Endometrial microvascular endothelial cells (primary cell): Measurements from ENCODE around the gene KCNH1. TPM values are rescaled to one million over a fixed set of nuclear protein-coding genes. Genes with fewer than 3 reads are reported as not detected.
"Not testable (repeated sequence)": the region's sequence is repeated elsewhere in the genome, so short reads cannot be mapped to it uniquely, and the experiment has no call there.

Source experiments
- in situ Hi-C: cut with HindIII; loops from 2 replicates; pipeline ENCODE4 v1.10.0; 2017; ENCODE audit warnings: low sequenced_read_pairs, low pct_unique_long_range_greater_than_20kb; ENCODE audit errors: inconsistent ontology term
- total RNA-seq: library from RNA; depleted of rRNA; stranded (reverse); fragments of >200 nt; gene quantifications from one replicate; pipeline ENCODE4 v1.2.3, GENCODE V29; 2015; ENCODE audit errors: inconsistent ontology term

KCNH1 gene
- total RNA-seq, 1 donor from 2014 or later: not detected

- in situ Hi-C loops: no loop called here
Measured at GRCh38 chr1:211111351-211111750, 22.6 kb downstream of the KCNH1 start.

GRCh38 chr1:211101481-211101880, 32.5 kb downstream of the KCNH1 start:
- in situ Hi-C loops: no loop called here

DNA sequence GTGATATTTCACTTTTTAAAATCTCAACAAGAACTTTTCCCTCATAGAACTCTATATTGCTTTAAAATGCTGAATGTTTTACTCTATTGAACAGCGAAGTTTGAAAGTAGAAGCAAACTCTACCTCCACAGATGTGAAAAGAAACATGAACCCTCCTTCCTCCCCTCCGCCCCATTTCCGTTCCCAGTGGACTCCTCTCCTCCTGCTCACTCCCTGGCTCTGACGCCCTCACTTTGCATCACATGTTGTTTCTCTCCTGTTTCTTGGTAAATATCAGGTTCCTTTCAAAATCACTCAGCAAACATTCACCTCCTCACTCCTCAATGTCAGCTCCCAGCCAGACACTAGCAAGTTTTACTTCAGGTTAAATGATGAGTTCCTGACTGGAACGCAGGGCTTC, 34.6 kb downstream of the KCNH1 start:
- in situ Hi-C loops: no loop called here

GRCh38 chr1:211095381-211095780, 38.6 kb downstream of the KCNH1 start:
- in situ Hi-C loops: no loop called here

GRCh38 chr1:211092955-211093354, 41.0 kb downstream of the KCNH1 start:
- in situ Hi-C loops: no loop called here

- in situ Hi-C loops: no loop called here
Measured at GRCh38 chr1:211091867-211092266, 42.1 kb downstream of the KCNH1 start.

GRCh38 chr1:211089536-211089935, 44.4 kb downstream of the KCNH1 start:
- in situ Hi-C loops: no loop called here

- in situ Hi-C loops: no loop called here
Measured at GRCh38 chr1:211088156-211088555, 45.8 kb downstream of the KCNH1 start.

- in situ Hi-C loops: no loop called here
Measured at GRCh38 chr1:211082824-211083223, 51.1 kb downstream of the KCNH1 start.

DNA sequence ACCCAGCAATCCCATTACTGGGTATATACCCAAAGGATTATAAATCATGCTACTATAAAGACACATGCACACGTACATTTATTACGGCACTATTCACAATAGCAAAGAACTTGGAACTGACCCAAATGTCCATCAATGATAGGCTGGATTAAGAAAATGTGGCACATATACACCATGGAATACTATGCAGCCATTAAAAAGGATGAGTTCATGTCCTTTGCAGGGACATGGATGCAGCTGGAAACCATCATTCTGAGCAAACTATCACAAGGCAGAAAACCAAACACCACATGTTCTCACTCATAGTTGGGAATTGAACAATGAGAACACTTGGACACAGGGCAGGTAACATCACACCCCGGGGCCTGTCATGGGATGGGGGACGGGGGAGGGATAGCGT, 52.5 kb downstream of the KCNH1 start:
- in situ Hi-C loops: not testable (repeated sequence)

- in situ Hi-C loops: no loop called here
Measured at GRCh38 chr1:211068976-211069375, 65.0 kb downstream of the KCNH1 start.

DNA sequence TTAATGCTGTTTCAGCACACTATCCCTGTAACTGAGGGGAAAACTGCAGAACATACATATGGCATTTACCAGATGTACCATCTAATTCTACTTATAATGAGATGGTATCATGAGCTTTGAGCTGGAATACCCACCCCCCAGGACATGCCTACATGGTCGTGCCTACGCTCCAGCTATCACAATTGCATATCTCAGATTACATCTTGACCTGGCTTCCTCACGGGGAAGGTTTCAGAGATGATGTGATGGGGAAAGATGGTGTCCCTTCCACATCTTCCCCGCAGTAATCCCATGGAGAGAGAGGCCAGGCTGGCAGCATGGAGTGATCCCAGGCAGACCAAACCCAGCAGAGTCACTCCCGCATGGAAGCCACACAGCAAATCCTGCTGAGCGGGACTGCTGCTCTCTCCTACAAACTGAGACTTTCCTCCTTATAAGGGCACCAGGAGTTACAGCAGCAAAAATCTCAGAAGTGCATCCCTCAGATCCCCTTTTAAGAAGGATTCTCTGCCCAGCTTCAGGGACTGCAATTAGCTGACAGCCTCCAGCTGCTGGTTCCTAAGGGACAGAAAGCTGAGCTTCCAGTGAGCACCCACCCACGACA, 67.1 kb downstream of the KCNH1 start:
- in situ Hi-C loops: no loop called here

- in situ Hi-C loops: not testable (repeated sequence)
Measured at GRCh38 chr1:211041838-211042237, 92.1 kb downstream of the KCNH1 start.

- in situ Hi-C loops: no loop called here
Measured at GRCh38 chr1:211037095-211037494, 96.9 kb downstream of the KCNH1 start.

DNA sequence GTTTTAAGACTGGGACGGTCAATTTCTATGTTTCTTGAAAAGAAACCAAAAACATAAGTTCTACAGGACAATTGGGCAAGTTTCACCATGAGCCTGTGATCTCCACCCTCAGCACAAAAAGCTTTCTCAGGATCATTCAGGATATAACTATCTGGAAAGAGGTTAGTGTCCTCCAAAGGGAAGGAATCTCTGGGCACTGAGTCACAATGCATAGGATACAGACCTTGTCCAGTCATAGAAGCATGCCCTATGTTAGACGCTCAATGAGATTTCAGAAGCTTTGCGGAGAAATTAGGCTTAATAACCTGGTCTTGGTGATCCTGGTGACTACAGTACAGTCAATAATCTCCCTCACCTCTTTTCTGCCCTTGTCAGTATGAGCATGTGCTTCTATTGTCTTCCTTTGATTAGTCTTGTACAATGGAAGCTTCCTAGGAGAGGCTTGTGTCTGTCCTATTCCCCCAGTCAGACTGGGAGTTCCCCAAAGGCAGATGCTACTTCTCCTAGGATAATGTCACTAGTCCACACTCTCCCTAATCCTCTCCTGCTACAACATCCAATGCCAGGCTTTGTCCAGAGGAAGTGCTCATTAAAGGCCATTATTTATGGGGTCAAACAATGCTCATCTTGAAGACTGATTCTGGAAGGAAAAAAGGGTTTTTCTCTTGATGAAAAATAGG, 97.4 kb downstream of the KCNH1 start:
- in situ Hi-C loops: no loop called here

GRCh38 chr1:211035821-211036380, 98.0 kb downstream of the KCNH1 start:
- in situ Hi-C loops: no loop called here

DNA sequence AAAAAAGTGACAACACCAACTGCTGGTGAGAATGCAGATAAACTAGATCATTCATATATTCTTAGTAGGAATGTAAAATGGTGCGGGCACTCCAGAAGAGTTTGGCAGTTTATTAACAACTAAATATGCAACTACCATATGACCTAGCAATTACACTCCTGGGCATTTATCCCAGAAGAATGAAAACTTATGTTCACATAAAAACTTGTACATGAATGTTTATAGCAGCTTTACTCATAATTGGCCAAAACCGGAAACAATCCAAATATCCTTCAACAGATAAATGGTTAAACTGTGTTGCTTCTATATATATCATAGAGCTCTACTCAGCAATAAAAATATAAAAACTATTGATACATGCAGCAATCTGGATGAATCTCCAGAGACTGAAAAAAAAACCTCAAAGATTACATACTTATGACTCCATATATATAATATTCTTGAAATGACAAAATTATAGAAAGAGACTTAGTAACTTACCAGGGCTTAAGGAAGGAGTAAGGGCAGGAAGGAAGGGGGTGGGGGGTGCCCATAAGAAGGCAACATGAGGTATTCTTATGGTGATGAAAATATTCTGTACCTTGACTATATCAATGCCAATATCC, 99.9 kb downstream of the KCNH1 start:
- in situ Hi-C loops: no loop called here

- in situ Hi-C loops: no loop called here
Measured at GRCh38 chr1:211024901-211025300, 109.0 kb downstream of the KCNH1 start.

- in situ Hi-C loops: no loop called here
Measured at GRCh38 chr1:211019266-211019665, 114.7 kb downstream of the KCNH1 start.

DNA sequence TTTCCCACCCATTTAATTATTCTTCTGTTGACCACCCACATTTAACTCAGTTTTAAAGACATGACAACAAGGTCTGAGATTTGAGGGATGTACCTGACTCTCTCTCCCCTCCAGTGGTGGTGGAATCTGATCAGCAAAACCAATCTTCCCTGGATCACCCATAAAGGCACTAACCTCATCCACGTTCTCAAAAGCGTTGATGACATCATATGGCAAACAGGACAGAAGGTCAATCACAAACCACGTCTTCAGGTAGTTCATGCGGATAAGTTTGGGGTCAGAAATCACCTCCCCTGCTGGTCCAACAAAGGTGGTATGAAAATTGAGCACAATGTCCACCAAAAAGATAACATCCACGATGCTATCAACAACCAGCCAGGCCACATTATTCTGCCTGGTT, 115.3 kb downstream of the KCNH1 start:
- in situ Hi-C loops: no loop called here
